ENCODE measurements around the gene PXK. TPM values are rescaled to one million over a fixed set of nuclear protein-coding genes. Genes with fewer than 3 reads are reported as not detected.
"Not testable (repeated sequence)": the region's sequence is repeated elsewhere in the genome, so short reads cannot be mapped to it uniquely, and the experiment has no call there.

PXK gene
- total RNA-seq, 1 experiment from 2014 or later: 32.2 TPM

- DNase-seq (ENCODE audit: low read depth): no peak
Observed at GRCh38 chr3:58418227-58418626, 85.5 kb downstream of the PXK start.

DNA sequence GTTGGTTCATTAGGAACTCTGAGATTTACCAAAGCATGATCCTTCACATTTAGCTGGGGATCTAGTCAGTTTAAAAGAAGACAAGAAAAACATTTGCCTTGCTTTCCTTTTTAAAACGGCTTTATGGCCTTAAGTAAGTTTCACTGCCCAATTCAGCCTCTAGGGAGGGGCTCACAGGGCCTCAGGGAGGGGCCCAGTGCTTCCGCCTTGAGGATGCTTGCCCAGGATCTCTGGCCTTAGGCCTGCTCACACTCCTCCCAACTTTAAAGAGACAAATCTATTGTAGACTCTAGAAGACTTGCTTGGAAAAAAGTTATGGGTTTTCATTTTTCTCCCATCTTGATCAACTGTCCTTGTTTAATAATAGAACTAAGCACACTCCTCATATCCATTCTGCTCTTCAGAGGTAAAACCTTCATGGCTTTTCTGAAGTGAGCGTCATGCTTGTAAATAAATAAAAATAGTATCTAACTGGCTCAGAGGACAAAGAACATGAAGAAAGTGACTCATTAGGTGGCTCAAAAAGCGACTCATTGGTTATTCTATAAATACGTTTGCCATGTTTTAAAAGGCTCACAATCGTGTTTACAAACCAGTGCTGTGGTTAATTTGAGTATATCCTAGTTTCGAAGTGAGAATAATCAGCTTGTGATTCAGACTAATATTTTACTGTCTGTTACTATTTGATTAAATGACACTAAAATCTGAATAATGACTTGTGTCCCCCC lies 87.3 kb downstream of the PXK start:
- peak; percentile 68 for DNase-seq (ENCODE audit: low read depth)

DNA sequence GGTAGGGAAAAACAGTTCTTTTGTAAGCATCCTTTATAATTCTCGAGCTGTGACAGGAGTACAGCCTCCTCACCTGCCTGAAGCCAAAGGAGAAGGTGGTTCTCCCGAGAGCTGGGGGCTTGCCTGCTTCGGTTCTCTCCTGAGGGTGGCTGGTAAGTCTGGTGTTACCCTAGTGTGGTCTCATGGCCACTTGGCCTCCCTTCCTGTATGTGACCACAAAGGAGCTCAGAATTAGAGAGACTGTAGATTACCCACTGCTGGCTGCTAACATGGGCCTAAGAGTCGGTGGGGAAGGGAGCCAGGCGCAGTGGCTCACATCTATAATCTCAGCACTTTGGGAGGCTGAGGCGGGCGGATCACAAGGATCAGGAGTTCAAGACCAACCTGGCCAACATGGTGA lies 88.3 kb downstream of the PXK start:
- DNase-seq (ENCODE audit: low read depth): no peak

GRCh38 chr3:58422756-58423325 lies 90.1 kb downstream of the PXK start:
- DNase-seq (ENCODE audit: low read depth): no peak

- no peak for DNase-seq (ENCODE audit: low read depth)
Observed at GRCh38 chr3:58424613-58425012, 91.9 kb downstream of the PXK start.

DNA sequence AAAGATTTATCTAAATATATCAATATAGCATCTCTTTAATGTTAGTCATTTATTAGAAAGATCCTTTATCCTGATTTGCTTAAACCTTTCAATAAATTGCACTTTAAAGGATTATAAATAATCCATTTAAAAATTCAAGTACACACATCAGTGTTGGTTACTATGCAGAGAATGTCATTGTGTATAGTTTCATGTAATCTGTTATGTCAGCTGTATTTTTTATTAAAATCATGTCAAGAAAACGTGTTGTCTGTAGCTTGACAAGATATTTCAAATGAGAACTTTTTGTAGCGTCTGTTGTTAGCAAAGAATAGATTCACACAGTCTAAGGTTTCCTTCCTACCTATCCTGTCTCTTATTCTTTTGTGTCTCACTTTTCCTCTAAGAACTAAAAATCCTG lies 93.1 kb downstream of the PXK start:
- no peak for DNase-seq (ENCODE audit: low read depth)

DNA sequence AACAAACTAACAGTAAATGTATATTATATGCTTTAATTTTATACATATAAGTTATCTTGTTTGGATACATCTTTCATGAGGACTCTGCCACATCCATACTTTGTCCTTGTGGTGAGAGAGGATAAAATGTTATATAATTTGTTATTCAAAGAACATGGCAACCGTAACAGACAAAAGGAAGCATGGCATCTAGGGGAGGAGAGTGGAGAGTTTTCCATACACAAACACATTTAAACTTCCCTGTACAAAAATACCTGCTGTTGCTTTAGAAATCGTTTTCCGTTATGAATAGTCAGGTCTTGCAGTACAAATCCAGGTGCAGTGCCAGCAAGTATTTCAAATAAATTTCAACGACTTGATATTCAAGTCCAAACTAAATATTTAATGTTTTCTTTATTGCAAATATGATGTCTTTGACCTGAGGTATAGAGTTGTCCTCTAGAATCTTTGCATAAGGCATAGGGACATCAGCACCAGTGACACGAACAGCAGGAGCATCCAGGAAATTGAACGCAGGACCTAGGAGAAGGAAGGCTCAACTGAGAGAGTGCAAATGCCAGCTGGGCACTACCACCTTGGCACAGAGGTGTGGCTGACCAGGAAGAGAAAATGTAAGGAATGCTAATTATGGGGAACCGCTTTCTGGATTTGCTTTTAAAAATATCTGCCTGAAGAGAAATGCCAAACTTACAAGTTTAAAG lies 95.1 kb downstream of the PXK start:
- no peak for DNase-seq (ENCODE audit: low read depth)

- no peak for DNase-seq (ENCODE audit: low read depth)
Observed at GRCh38 chr3:58429657-58430056, 97.0 kb downstream of the PXK start.

GRCh38 chr3:58432905-58433304 lies 100.2 kb downstream of the PXK start:
- no peak for DNase-seq (ENCODE audit: low read depth)

DNA sequence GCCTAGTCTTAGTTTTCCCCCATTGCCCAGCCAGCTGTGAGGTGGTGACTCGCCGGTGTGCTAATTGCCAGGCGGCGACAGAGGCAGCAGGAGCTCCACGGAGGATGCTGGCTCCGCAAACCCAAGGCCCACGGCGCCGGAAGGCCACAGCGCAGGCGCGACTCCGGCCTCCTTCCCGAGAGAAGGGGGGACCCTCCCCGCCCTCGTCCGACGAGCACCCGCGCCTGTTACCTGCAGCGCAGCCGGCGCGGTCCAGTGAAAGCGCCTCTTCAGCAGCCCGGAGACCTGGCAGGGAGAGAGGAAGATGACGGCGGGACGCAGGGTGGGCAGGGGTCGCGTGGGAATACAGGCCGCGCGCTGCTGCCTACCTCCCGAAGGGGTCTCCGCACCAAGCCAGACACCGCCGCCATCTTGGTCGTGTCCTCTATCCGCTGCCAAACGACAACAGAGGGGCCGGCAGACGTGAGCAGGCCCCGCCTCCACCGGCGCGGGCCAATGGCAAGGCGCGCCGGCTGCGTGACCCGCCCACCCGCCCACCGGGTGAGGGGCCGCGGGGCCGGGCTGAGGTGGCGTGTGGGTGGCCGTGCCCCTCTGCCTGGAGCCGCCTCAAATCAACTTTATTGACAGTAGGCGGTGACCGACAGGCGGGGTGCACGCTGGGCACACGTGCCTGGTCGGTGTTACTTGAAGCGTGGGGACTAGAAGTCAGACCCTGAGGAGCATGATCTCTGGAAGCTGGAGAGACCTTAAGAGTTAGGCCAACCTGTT lies 100.9 kb downstream of the PXK start, which contains the start of gene PDHB:
PDHB (minus strand) TSS at position 433 of the 768 bp plus-strand sequence; CDS start at position 410, 23 bp downstream.
- peak; percentile 86 for DNase-seq (ENCODE audit: low read depth)

- no peak for DNase-seq (ENCODE audit: low read depth)
Observed at GRCh38 chr3:58434168-58434504, 101.4 kb downstream of the PXK start.

GRCh38 chr3:58434511-58434910 lies 101.8 kb downstream of the PXK start:
- DNase-seq (ENCODE audit: low read depth): no peak

DNA sequence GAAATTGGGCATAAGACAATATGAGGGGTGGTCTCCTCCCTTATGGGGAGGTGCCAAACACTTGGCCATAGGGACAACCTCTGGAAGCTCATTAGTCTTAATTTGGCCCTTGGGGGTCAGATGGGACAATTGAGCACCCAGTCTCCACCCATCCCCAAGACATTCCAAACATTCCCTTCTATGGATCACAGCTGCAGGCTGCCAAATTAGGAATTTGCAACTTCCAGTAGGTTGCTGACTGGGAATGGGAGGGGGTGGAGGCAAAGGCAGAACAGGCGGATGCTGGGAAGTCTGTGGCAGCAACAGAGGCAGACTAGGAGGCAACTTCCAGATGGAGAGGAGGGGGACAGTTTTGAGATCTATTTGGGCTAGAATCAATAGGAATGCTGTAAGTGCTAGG lies 102.3 kb downstream of the PXK start:
- DNase-seq (ENCODE audit: low read depth): peak; percentile 61

DNA sequence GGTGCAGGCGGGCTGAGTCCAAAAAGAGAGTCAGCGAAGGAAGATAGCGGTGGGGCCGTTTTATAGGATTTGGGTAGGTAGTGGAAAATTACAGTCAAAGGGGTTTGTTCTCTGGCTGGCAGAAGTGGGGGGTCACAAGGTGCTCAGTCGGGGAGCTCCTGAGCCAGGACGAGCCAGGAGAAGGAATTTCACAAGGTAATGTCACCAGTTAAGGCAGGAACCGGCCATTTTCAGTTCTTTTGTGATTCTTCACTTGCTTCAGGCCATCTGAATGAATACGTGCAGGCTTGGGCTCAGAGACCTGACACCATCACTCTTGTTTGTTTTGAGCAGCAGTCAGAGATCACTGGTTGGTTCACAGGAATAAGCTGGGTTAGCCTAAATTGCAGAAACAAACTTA lies 104.6 kb downstream of the PXK start:
- not testable (repeated sequence) for DNase-seq (ENCODE audit: low read depth)

DNA sequence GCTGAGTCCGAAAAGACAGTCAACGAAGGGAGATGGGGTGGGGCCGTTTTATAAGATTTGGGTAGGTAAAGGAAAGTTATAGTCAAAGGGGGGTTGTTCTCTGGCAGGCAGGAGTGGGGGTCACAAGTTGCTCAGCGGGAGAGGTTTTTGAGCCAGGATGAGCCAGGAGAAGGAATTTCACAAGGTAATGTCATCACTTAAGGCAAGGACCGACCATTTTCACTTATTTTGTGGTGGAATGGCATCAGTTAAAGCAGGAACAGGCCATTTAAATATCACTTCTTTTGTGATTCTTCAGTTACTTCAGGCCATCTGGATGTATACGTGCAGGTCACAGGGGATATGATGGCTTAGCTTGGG lies 108.3 kb downstream of the PXK start:
- DNase-seq (ENCODE audit: low read depth): not testable (repeated sequence)

- no peak for DNase-seq (ENCODE audit: low read depth)
Observed at GRCh38 chr3:58441514-58442450, 109.1 kb downstream of the PXK start.

GRCh38 chr3:58452176-58452575 lies 119.5 kb downstream of the PXK start:
- no peak for DNase-seq (ENCODE audit: low read depth)

DNA sequence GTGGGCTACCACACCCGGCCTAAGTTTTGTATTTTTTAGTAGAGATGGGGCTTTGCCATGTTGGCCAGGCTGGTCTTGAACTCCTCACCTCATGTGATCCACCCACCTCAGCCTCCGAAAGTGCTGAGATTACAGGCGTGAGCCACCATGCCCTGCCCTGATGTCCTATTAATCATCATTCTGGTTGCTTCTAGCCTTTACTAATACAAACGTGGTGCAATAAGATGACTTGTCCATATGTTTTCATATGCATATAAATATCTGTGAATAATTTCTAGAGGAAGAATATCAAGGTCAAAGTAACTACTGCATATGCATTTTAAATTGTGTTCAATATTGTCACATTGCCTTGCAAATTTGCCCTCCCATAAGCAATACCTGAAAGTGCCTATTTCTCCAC lies 126.5 kb downstream of the PXK start:
- DNase-seq (ENCODE audit: low read depth): no peak

DNA sequence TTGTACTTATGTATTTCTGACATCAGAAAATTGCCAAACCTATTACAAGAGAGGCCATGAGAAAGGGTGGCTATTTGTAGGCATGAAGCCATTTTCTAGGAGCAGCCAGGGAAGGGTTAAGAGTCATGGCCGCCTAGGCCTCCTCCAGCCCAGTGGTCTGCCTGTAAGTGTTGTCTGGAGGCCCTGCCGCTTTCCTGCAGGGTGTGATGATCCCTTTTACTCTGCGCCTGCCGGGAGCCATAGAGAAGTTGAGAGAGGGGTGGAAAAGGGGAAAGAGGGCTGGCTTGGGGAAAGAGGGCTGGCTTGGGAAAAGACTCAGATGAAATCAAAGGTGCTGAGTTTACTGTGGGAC lies 130.1 kb downstream of the PXK start:
- no peak for DNase-seq (ENCODE audit: low read depth)

DNA sequence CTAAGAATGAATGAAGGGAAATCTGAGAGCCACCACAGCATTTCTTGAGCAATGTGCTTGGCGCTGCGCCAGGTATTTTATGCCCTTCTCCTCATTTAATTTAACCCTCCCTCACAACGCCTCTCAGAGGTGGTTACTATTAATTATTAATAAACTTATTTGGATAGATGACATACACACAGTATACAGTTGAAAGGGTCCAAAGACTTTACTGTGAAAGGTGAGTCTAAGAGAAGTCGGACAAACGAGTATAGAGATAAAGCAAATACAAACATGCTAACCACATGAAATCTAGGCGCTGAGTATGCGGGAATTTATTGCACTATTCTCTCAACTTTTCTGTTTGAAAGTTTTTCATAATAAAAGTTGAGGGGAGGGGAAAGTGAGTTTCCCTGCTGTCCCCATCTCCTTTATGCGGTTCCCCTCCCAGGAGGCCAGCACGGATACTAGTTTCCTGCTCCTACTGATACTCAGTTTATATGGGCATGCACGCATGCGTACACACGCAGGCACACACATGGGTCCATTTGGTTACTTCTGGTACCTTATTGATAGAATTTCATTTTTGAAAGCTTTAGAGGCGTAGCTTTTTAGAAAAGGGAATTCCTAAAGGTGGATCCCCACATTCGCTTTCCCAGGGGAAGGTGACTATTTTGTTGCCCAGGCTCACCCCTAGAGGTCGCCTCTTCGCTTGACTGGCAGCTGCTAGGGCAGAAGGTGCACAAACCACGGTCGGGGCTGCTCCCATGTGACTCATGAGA lies 130.7 kb downstream of the PXK start:
- DNase-seq (ENCODE audit: low read depth): peak; percentile 83

DNA sequence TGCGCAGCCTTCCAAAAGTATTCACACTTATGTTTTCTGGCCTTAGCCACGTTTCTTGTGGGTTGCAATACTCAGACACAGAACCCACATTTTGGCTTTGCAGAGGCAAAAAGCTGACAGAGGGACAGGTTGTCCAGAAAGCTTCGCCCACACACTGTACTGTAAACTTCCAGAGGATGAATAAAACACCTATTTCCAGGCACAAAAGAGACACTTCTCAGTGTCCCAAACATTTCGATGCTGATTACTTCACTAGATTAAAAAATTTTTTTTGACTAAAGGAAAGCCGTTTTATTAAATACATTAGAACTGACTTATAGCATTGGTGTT lies 131.2 kb downstream of the PXK start:
- no peak for DNase-seq (ENCODE audit: low read depth)
